DND-41 (cell line): Measurements from ENCODE around the gene ZDHHC13.

ENCODE experiments used
- CTCF ChIP-seq: IDR thresholded peaks from 2 replicates; pipeline ENCODE4 v1.5.1; 2012; ENCODE audit warnings: borderline replicate concordance, low read length, moderate library complexity, mild to moderate bottlenecking; ENCODE audit not compliant: poor library complexity, severe bottlenecking; ENCODE audit errors: extremely low read depth
- EZH2 ChIP-seq: IDR thresholded peaks from 3 replicates; pipeline ENCODE4 v1.6.1; 2012; ENCODE audit warnings: borderline replicate concordance, low read depth, mild to moderate bottlenecking, moderate library complexity, low read length, inconsistent platforms; ENCODE audit not compliant: severe bottlenecking

DNA sequence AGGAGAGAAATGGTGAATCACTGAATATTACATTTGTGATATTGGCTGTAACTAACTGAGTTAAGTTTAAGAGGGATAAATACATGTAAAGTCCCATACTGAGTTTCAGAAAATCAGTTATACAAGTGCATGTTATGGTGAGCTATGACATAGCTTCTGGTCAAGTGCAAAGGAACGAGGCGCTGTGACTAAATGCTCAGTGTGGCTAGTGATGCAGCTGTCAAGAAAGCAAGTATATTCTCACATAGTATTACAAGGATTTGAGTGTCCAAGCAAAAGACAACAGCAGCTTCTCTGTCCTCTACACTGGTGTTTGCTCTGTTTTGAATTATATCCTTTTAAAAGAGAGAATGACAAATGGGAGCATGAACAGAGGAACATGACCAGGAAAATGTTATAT is 44.7 kb downstream of the ZDHHC13 start:
- TF ChIP-seq CTCF: no peak
- no peak for TF ChIP-seq EZH2
